ENCODE results near the gene PRMT1. TPM values are rescaled to one million over a fixed set of nuclear protein-coding genes. Genes with fewer than 3 reads are reported as not detected.
A peak's percentile ranks its signal among the peaks of the same experiment; 100 is the strongest.

The PRMT1 gene
- total and polyA plus RNA-seq, 9 of the 15 experiments (the other 6 are each of a cell fraction or from before 2014, with no cell fraction given): 13.3 to 464 (median 326) TPM

- TF ChIP-seq, protein P1, sequence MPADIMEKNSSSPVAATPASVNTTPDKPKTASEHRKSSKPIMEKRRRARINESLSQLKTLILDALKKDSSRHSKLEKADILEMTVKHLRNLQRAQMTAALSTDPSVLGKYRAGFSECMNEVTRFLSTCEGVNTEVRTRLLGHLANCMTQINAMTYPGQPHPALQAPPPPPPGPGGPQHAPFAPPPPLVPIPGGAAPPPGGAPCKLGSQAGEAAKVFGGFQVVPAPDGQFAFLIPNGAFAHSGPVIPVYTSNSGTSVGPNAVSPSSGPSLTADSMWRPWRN (IDR thresholded peaks at IDR 0.05; ENCODE audit: low read depth): no peak
- no peak for TF ChIP-seq SAFB2 (IDR thresholded peaks at IDR 0.05; ENCODE audit: borderline replicate concordance, low read depth, low read length, severe bottlenecking)
- no peak for TF ChIP-seq BRF1 (IDR thresholded peaks at IDR 0.05; ENCODE audit: borderline replicate concordance, extremely low read depth, insufficient read length)
- TF ChIP-seq, protein P2, sequence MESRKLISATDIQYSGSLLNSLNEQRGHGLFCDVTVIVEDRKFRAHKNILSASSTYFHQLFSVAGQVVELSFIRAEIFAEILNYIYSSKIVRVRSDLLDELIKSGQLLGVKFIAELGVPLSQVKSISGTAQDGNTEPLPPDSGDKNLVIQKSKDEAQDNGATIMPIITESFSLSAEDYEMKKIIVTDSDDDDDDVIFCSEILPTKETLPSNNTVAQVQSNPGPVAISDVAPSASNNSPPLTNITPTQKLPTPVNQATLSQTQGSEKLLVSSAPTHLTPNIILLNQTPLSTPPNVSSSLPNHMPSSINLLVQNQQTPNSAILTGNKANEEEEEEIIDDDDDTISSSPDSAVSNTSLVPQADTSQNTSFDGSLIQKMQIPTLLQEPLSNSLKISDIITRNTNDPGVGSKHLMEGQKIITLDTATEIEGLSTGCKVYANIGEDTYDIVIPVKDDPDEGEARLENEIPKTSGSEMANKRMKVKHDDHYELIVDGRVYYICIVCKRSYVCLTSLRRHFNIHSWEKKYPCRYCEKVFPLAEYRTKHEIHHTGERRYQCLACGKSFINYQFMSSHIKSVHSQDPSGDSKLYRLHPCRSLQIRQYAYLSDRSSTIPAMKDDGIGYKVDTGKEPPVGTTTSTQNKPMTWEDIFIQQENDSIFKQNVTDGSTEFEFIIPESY (CRISPR knock-in tag; IDR thresholded peaks at IDR 0.05): peak; percentile 46
- TF ChIP-seq, protein P3, sequence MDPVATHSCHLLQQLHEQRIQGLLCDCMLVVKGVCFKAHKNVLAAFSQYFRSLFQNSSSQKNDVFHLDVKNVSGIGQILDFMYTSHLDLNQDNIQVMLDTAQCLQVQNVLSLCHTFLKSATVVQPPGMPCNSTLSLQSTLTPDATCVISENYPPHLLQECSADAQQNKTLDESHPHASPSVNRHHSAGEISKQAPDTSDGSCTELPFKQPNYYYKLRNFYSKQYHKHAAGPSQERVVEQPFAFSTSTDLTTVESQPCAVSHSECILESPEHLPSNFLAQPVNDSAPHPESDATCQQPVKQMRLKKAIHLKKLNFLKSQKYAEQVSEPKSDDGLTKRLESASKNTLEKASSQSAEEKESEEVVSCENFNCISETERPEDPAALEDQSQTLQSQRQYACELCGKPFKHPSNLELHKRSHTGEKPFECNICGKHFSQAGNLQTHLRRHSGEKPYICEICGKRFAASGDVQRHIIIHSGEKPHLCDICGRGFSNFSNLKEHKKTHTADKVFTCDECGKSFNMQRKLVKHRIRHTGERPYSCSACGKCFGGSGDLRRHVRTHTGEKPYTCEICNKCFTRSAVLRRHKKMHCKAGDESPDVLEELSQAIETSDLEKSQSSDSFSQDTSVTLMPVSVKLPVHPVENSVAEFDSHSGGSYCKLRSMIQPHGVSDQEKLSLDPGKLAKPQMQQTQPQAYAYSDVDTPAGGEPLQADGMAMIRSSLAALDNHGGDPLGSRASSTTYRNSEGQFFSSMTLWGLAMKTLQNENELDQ (CRISPR knock-in tag; IDR thresholded peaks at IDR 0.05; ENCODE audit: borderline replicate concordance): no peak
- TF ChIP-seq CGGBP1 (CRISPR knock-in tag; IDR thresholded peaks at IDR 0.05): no peak
- TF ChIP-seq NFIC (IDR thresholded peaks at IDR 0.05): peak; percentile 74
- TF ChIP-seq, protein P4, sequence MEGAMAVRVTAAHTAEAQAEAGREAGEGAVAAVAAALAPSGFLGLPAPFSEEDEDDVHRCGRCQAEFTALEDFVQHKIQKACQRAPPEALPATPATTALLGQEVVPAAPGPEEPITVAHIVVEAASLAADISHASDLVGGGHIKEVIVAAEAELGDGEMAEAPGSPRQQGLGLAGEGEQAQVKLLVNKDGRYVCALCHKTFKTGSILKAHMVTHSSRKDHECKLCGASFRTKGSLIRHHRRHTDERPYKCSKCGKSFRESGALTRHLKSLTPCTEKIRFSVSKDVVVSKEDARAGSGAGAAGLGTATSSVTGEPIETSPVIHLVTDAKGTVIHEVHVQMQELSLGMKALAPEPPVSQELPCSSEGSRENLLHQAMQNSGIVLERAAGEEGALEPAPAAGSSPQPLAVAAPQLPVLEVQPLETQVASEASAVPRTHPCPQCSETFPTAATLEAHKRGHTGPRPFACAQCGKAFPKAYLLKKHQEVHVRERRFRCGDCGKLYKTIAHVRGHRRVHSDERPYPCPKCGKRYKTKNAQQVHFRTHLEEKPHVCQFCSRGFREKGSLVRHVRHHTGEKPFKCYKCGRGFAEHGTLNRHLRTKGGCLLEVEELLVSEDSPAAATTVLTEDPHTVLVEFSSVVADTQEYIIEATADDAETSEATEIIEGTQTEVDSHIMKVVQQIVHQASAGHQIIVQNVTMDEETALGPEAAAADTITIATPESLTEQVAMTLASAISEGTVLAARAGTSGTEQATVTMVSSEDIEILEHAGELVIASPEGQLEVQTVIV (CRISPR knock-in tag; IDR thresholded peaks at IDR 0.05; ENCODE audit: borderline replicate concordance): no peak
- peak; percentile 77 for TF ChIP-seq ZFP36 (IDR thresholded peaks at IDR 0.05; ENCODE audit: low read depth, low read length, partially characterized antibody)
- TF ChIP-seq PHF20 (IDR thresholded peaks at IDR 0.05; ENCODE audit: partially characterized antibody): no peak
- no peak for TF ChIP-seq FOXA3 (CRISPR knock-in tag; conservative IDR thresholded peaks at IDR 0.05 in 1 of 2, IDR thresholded peaks at IDR 0.05 in 1 of 2)
- peak; percentile 95 for TF ChIP-seq ZNF263 (CRISPR knock-in tag; IDR thresholded peaks at IDR 0.05; ENCODE audit: borderline replicate concordance)
- peak; percentile 43; the same call in 1 of the 2 replicates for TF ChIP-seq ARID1B (IDR thresholded peaks at IDR 0.05)
- no peak for TF ChIP-seq CHD2 (IDR thresholded peaks at IDR 0.05; ENCODE audit: low read depth, low read length)
- TF ChIP-seq, protein P5, sequence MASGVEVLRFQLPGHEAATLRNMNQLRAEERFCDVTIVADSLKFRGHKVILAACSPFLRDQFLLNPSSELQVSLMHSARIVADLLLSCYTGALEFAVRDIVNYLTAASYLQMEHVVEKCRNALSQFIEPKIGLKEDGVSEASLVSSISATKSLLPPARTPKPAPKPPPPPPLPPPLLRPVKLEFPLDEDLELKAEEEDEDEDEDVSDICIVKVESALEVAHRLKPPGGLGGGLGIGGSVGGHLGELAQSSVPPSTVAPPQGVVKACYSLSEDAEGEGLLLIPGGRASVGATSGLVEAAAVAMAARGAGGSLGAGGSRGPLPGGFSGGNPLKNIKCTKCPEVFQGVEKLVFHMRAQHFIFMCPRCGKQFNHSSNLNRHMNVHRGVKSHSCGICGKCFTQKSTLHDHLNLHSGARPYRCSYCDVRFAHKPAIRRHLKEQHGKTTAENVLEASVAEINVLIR (CRISPR knock-in tag; IDR thresholded peaks at IDR 0.05): no peak
- peak; percentile 33; the same call in 1 of the 2 replicates for TF ChIP-seq HDAC2 (IDR thresholded peaks at IDR 0.05)
Observed at GRCh38 chr19:49637821-49638738, 39.0 kb upstream of the PRMT1 start (continued).
